NCI-H446 treated with DMSO at 0.1 percent for 48 hours (cell line): ENCODE results near the gene NFKBIB.
"Not testable (repeated sequence)": the region's sequence is repeated elsewhere in the genome, so short reads cannot be mapped to it uniquely, and the experiment has no call there.

ENCODE experiments used
- DNase-seq: peaks from one replicate; lab custom pipeline; 2025; lab: John Stamatoyannopoulos, UW

Gene NFKBIB

GRCh38 chr19:38899447-38900201 is at the start of gene NFKBIB, which contains the start of gene SIRT2:
Gene NFKBIB, plus strand, starts transcription at chr19:38899969. Its CDS starts 64 bp downstream, at chr19:38900033.
Gene SIRT2, minus strand, starts transcription at chr19:38899618. Its CDS starts 97 bp downstream, at chr19:38899521.
- peak; percentile 100 for DNase-seq

- no peak for DNase-seq
Observed at GRCh38 chr19:38850436-38850975, 49.3 kb upstream of the NFKBIB start.

GRCh38 chr19:38850976-38851621 is 48.7 kb upstream of the NFKBIB start:
- DNase-seq, result no peak

- peak; percentile 78 for DNase-seq
Observed at GRCh38 chr19:38851622-38852230, 48.0 kb upstream of the NFKBIB start.

GRCh38 chr19:38852231-38853044 is 47.3 kb upstream of the NFKBIB start:
- no peak for DNase-seq

- DNase-seq, result no peak
Observed at GRCh38 chr19:38853214-38853613, 46.6 kb upstream of the NFKBIB start.

GRCh38 chr19:38854961-38855360 is 44.8 kb upstream of the NFKBIB start:
- not testable (repeated sequence) for DNase-seq

- DNase-seq, result not testable (repeated sequence)
Observed at GRCh38 chr19:38855751-38856150, 44.0 kb upstream of the NFKBIB start.

- no peak for DNase-seq
Observed at GRCh38 chr19:38856813-38857212, 43.0 kb upstream of the NFKBIB start.

- DNase-seq, result not testable (repeated sequence)
Observed at GRCh38 chr19:38859631-38860204, 40.1 kb upstream of the NFKBIB start.

- no peak for DNase-seq
Observed at GRCh38 chr19:38861368-38861767, 38.4 kb upstream of the NFKBIB start.

- DNase-seq, result peak; percentile 62
Observed at GRCh38 chr19:38862321-38863059, 37.3 kb upstream of the NFKBIB start.

- no peak for DNase-seq
Observed at GRCh38 chr19:38867171-38867780, 32.5 kb upstream of the NFKBIB start.

GRCh38 chr19:38868551-38868950 is 31.2 kb upstream of the NFKBIB start:
- no peak for DNase-seq

- no peak for DNase-seq
Observed at GRCh38 chr19:38869160-38869835, 30.5 kb upstream of the NFKBIB start.

GRCh38 chr19:38869836-38870607 is 29.7 kb upstream of the NFKBIB start:
- DNase-seq, result peak; percentile 23

- no peak for DNase-seq
Observed at GRCh38 chr19:38870612-38871011, 29.2 kb upstream of the NFKBIB start.

- not testable (repeated sequence) for DNase-seq
Observed at GRCh38 chr19:38873400-38873799, 26.4 kb upstream of the NFKBIB start.
